GM12873 (cell line): ENCODE measurements around the gene IGSF6.

ENCODE experiments used
- TF ChIP-seq, protein P1 (sequence below): IDR thresholded peaks from 2 replicates; pipeline ENCODE4 v1.5.1; 2012; ENCODE audit warnings: low read depth, mild to moderate bottlenecking, moderate library complexity, low read length, control low read depth; ENCODE audit not compliant: insufficient read depth; ENCODE audit errors: missing control alignments

The IGSF6 gene

DNA sequence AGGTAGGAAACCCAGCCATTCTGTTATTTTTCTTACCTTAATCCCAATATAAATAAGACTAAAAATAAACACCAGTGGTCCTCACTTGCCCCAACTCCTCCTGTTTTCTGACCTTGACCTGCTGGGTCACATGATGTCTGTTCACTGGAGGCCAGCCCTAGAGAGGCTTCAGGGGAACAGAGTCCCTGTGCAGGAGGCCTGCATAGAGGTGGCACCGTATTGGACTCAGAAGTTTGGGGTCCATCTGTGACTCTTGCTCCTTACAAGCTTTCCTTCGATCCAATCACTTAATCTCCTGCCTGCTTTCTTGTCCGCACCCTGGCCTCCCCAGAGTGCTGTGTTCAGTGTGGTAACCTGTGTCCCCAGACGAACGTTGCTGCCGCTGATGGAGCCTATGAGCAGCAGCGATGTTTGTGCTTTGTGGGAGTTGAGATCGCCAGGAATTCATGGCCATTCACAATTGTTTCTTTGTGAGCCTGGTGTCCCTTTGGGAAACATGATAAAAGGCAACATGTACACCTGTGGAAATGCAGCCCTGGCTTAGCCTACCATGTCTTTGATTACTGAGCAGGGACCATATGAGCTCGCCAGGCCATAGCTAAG, 4.7 kb downstream of the IGSF6 start:
- TF ChIP-seq, protein P1, sequence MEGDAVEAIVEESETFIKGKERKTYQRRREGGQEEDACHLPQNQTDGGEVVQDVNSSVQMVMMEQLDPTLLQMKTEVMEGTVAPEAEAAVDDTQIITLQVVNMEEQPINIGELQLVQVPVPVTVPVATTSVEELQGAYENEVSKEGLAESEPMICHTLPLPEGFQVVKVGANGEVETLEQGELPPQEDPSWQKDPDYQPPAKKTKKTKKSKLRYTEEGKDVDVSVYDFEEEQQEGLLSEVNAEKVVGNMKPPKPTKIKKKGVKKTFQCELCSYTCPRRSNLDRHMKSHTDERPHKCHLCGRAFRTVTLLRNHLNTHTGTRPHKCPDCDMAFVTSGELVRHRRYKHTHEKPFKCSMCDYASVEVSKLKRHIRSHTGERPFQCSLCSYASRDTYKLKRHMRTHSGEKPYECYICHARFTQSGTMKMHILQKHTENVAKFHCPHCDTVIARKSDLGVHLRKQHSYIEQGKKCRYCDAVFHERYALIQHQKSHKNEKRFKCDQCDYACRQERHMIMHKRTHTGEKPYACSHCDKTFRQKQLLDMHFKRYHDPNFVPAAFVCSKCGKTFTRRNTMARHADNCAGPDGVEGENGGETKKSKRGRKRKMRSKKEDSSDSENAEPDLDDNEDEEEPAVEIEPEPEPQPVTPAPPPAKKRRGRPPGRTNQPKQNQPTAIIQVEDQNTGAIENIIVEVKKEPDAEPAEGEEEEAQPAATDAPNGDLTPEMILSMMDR = no peak

- TF ChIP-seq, protein P1 = no peak
These were observed 5.5 kb downstream of the IGSF6 start for GRCh38 chr16:21646721-21647561.

DNA sequence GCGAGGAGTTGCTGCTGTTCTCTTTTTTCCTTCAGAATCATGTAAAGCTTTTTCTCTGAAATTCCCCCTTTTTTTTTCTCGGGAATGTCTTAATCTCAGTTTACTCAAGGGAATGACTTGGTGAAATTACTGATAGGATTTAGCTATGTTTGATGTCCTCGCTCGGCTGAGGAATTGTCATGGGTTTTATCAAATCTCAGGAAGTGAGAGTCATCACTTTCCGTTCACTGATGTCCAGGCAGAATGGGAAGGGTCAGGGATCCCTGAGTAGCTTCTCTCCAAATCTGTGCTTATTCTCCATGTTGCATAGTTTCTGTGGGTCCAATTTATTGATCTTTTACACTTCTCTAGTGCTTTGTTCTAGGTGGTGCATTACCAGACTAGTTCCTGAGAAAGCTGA, 6.3 kb downstream of the IGSF6 start:
- TF ChIP-seq, protein P1 = no peak

GRCh38 chr16:21645261-21645721, 7.1 kb downstream of the IGSF6 start:
- TF ChIP-seq, protein P1 = no peak

- TF ChIP-seq, protein P1 = no peak
These were observed 7.7 kb downstream of the IGSF6 start for GRCh38 chr16:21644674-21645073.

DNA sequence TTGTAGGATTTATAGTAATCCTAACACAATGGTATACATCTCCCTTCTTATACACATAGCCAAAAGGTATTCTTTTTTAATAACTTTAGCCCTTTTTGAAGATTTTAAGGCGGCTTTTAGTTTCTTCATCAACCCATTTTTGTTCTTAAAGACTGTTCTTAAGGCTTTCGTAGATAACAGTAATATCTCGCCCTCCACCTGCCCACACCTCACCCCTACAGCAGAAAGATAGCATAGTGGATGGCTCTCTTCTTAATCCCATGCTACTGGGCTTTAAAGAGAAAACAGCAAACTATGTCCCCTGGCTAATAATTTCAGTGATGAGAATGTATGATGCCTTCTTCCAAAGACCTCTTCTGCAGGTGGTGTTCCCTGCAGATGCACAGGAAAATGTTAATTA, 8.6 kb downstream of the IGSF6 start:
- TF ChIP-seq, protein P1 = no peak

GRCh38 chr16:21642861-21643260, 9.5 kb downstream of the IGSF6 start:
- TF ChIP-seq, protein P1 = no peak
